ENCODE measurements around the gene FGG. TPM values are rescaled to one million over a fixed set of nuclear protein-coding genes. Genes with fewer than 3 reads are reported as not detected.

The FGG gene
- total and polyA plus RNA-seq, 2 of the 13 experiments (the other 11 are each of a cell fraction or from before 2014, with no cell fraction given): 1,037 to 2,423 TPM

GRCh38 chr4:154660052-154660451, 47.6 kb upstream of the FGG start (continued):
- no peak for TF ChIP-seq KAT7 (CRISPR knock-in tag; IDR thresholded peaks at IDR 0.05; ENCODE audit: borderline replicate concordance)
- no peak for TF ChIP-seq CAMTA2 (CRISPR knock-in tag; IDR thresholded peaks at IDR 0.05; ENCODE audit: borderline replicate concordance)
- TF ChIP-seq ZBTB39 (CRISPR knock-in tag; IDR thresholded peaks at IDR 0.05): no peak
- peak; percentile 63; the same call in 1 of the 2 replicates for TF ChIP-seq HOMEZ (CRISPR knock-in tag; IDR thresholded peaks at IDR 0.05; ENCODE audit: low read depth)
- TF ChIP-seq ARNTL (CRISPR knock-in tag; IDR thresholded peaks at IDR 0.05): no peak
- TF ChIP-seq HNRNPH1 (optimal IDR thresholded peaks at IDR 0.05; ENCODE audit: low read depth, low read length): no peak
- no peak for TF ChIP-seq KAT2B (IDR thresholded peaks at IDR 0.05; ENCODE audit: borderline replicate concordance, low read depth, low read length)
- TF ChIP-seq PRPF4 (IDR thresholded peaks at IDR 0.05; ENCODE audit: low read depth, low read length, poor library complexity, severe bottlenecking): no peak
- peak; percentile 79; the same call in 1 of the 2 replicates for TF ChIP-seq HMG20B (CRISPR knock-in tag; conservative IDR thresholded peaks at IDR 0.05)
- TF ChIP-seq NFE2L2 (IDR thresholded peaks at IDR 0.05; ENCODE audit: low read length): no peak
- TF ChIP-seq MIER3 (CRISPR knock-in tag; IDR thresholded peaks at IDR 0.05; ENCODE audit: borderline replicate concordance): peak; percentile 64; the same call in 1 of the 2 replicates
- TF ChIP-seq MED13 (CRISPR knock-in tag; IDR thresholded peaks at IDR 0.05): no peak
- TF ChIP-seq, protein P1, sequence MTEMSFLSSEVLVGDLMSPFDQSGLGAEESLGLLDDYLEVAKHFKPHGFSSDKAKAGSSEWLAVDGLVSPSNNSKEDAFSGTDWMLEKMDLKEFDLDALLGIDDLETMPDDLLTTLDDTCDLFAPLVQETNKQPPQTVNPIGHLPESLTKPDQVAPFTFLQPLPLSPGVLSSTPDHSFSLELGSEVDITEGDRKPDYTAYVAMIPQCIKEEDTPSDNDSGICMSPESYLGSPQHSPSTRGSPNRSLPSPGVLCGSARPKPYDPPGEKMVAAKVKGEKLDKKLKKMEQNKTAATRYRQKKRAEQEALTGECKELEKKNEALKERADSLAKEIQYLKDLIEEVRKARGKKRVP (CRISPR knock-in tag; IDR thresholded peaks at IDR 0.05): no peak; a peak in 1 of 4 replicates
- TF ChIP-seq ZNF260 (CRISPR knock-in tag; IDR thresholded peaks at IDR 0.05; ENCODE audit: borderline replicate concordance, low read depth): no peak
- no peak for TF ChIP-seq ZFY (CRISPR knock-in tag; IDR thresholded peaks at IDR 0.05)
- no peak for TF ChIP-seq WIZ (CRISPR knock-in tag; IDR thresholded peaks at IDR 0.05)
- no peak for TF ChIP-seq JUND (CRISPR knock-in tag; IDR thresholded peaks at IDR 0.05)
- TF ChIP-seq ZBED4 (CRISPR knock-in tag; IDR thresholded peaks at IDR 0.05; ENCODE audit: borderline replicate concordance): no peak
- TF ChIP-seq ZFP36L2 (CRISPR knock-in tag; IDR thresholded peaks at IDR 0.05): no peak
- TF ChIP-seq CC2D1A (CRISPR knock-in tag; IDR thresholded peaks at IDR 0.05): no peak
- TF ChIP-seq ZNF484 (CRISPR knock-in tag; IDR thresholded peaks at IDR 0.05; ENCODE audit: borderline replicate concordance, low read depth): no peak
- TF ChIP-seq ZNF101 (CRISPR knock-in tag; IDR thresholded peaks at IDR 0.05; ENCODE audit: borderline replicate concordance, low read depth): no peak
- TF ChIP-seq ZNF547 (CRISPR knock-in tag; IDR thresholded peaks at IDR 0.05): no peak
- no peak for TF ChIP-seq ZBTB1 (CRISPR knock-in tag; IDR thresholded peaks at IDR 0.05; ENCODE audit: borderline replicate concordance)
- TF ChIP-seq ZNF792 (CRISPR knock-in tag; IDR thresholded peaks at IDR 0.05): peak; percentile 66; the same call in 1 of the 2 replicates

All from HepG2 (cell line).